HG03135 (cell line): Measurements from ENCODE around the gene IL17RC.
"Not testable (repeated sequence)": the region's sequence is repeated elsewhere in the genome, so short reads cannot be mapped to it uniquely, and the experiment has no call there.

Source experiments
- ATAC-seq: cut with Tn5 transposase; IDR thresholded peaks from one replicate; pipeline ENCODE4 v1.9.1; 2021; ENCODE audit warnings: mild to moderate bottlenecking, moderate library complexity; ENCODE audit not compliant: unreplicated experiment

Gene IL17RC, protein sequence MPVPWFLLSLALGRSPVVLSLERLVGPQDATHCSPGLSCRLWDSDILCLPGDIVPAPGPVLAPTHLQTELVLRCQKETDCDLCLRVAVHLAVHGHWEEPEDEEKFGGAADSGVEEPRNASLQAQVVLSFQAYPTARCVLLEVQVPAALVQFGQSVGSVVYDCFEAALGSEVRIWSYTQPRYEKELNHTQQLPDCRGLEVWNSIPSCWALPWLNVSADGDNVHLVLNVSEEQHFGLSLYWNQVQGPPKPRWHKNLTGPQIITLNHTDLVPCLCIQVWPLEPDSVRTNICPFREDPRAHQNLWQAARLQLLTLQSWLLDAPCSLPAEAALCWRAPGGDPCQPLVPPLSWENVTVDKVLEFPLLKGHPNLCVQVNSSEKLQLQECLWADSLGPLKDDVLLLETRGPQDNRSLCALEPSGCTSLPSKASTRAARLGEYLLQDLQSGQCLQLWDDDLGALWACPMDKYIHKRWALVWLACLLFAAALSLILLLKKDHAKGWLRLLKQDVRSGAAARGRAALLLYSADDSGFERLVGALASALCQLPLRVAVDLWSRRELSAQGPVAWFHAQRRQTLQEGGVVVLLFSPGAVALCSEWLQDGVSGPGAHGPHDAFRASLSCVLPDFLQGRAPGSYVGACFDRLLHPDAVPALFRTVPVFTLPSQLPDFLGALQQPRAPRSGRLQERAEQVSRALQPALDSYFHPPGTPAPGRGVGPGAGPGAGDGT

DNA sequence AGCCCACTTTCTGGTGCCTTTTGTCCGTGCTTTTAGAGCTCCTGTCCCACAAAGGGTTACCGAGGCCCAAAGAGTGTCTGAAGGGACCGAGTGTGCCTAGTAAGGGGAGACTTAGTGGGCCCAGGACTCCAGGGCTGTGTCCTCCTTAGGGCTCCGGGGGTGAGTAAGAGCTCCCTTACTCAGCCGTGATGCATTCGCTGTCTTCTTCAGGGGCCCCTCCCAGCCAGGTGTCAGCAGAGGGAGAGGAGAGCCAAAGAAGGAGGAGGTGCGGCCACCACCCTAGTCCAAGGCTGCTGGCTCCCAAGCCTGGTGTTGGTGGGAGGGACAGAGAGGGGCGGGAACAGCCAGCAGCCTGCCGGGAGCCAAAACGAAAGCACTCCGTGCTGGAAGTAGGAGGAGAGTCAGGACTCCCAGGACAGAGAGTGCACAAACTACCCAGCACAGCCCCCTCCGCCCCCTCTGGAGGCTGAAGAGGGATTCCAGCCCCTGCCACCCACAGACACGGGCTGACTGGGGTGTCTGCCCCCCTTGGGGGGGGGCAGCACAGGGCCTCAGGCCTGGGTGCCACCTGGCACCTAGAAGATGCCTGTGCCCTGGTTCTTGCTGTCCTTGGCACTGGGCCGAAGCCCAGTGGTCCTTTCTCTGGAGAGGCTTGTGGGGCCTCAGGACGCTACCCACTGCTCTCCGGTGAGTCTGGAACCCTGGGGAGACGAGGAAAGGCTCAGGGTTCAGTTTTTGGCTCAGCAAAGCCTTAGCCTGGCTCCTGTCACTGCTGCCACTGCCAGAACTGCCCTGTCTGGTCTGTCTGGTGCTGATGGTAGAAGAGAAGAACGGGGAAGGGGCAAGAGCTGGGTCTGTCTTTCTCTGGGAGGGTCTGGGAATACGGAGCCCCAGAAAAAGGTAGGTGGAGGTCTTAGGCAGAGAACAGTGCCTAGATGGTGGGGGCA lies at the start of gene IL17RC:
Gene IL17RC, plus strand, starts transcription at position 365 of the 947 bp plus-strand sequence. Its CDS starts 218 bp downstream, at position 583.
- ATAC-seq, result no peak

DNA sequence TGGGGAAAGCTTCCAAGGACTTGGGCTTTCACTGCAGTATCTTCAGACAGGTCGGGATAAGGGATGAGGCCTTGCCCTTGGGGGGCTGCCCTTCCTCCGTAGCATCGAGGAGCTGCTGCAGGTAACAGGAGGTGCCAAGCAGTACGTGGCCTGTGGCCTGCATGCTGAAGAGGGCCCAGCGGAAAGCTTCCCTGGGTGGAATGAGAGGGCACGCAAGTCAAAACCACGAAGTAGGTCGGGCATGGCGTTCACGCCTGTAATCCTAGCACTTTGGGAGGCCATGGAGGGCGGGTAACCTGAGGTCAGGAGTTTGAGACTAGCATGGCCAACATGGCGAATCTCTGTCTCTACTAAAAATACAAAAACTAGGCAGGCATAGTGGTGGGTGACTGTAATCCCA lies 49.8 kb upstream of the IL17RC start:
- ATAC-seq, result no peak

DNA sequence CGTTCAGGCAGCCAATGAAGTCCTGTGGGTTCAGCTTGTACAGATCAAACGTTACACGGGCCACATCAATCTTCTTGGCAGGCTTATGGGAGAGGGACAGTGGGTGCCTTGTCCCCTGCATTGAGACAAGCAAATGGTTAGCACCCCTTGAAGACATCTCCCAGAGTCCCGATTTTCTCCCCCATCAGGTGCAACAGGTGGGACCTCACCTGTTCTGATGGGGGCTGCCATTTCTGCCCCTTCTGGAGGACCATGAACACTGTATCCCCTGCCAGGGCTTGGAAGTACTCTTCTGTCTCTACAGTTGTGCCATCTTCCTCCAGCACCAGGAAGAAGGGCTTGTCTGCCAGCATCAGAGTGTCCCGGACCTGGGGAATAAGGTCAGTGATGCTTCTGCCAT lies 46.9 kb upstream of the IL17RC start:
- ATAC-seq, result no peak

DNA sequence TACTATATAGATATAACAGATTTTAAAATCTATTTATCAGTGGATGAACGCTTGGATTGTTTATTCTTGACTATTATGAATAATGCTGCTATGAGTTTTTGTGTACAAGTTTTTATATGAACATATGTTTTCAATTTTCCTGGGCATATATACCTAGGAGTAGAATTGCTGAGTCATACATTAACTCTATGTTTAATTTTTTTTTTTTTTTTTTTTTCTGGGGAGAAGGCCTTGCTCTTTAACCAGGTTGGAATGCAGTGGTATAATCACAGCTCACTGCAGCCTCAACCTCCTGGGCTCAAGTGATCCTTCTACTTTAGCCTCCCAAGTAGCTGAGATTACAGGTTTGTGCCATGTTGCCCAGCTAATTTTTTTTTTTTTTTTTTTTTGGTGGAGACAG lies 45.9 kb upstream of the IL17RC start:
- ATAC-seq, result no peak

DNA sequence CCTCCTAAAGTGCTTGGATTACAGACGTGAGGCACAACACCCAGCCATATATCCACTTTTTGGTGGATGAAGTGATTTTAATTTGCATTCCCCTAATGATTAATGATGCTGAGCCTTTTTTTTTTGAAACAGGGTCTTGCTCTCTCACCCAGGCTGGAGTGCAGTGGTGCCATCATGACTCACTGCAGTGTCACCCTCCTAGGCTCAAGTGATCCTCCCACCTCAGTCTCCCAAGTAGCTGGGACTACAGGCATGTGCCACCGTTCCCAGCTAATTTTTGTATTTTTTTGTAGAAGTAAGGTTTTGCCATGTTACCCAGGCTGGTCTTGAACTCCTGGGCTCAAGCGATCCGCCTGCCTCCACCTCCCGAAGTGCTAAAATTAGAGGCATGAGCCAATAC lies 44.8 kb upstream of the IL17RC start:
- ATAC-seq, result not testable (repeated sequence)

DNA sequence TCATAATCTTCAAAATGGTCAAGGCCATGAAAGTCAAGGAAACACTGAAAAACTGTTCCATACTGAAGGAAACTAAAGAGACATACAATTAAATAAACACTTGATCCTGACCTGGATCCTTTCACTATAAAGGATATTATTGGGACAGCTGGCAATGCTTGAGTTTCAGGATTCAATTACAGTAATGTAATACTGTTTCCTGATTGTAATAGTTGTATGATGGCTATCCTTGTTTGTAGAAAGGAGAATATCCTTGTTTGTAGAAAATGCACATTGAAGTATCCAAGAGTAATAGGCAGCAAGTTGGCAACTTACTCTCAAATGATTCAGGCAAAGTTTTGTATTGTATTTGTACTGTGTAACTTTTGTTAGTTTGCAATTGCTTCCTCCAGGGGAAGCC lies 41.5 kb upstream of the IL17RC start:
- no peak for ATAC-seq

DNA sequence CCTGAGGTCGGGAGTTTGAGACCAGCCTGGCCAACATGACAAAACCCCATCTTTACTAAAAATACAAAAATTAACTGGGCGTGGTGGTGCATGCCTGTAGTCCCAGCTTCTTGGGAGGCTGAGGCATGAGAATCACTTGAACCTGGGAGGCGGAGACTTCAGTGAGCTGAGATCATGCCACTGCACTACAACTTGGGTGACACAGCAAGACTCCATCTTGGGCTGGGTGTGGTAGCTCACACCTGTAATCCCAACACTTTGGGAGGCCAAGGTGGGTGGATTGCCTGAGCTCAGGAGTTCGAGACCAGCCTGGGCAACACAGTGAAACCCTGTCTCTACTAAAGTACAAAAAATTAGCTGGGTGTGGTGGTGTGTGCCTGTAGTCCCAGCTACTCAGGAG lies 40.6 kb upstream of the IL17RC start:
- not testable (repeated sequence) for ATAC-seq

DNA sequence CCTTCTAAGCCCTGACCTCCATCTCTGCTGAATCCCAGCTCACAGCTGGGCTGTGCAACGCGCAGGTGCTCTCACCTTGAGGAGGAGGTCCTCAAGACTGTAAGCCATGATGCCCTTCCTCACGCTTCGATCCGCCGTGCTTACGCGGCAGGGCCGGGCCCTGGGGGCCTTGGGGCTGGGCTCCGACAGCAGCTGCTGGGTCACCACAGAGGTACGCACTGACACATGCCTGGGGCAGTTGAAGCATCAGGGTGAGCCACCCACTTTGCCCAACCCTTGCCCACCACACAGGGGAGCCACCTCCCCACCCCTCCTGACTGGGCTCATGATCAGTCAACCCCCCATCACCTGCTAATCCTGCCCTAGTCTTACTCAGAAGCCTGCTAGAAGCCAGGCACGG lies 39.9 kb upstream of the IL17RC start:
- ATAC-seq, result no peak

DNA sequence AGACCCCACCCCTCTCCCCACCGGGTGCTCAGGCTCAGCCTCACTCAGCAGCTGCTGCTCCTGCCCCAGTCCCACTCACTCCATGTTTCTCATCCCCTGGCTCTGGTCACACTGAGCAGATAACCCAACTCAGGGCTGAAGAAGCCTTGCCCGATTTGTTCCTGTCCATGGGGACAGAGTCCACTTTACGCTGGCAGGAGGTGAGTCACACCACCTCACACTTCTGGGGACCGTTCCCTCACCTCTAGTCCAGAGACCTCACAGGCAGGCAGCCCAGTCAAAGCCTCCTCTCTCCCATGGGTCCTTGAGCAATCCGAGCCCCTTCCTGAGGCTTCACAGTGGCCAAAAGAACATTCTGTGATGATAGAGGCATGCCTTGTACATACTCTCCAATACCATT lies 38.2 kb upstream of the IL17RC start:
- ATAC-seq, result no peak

DNA sequence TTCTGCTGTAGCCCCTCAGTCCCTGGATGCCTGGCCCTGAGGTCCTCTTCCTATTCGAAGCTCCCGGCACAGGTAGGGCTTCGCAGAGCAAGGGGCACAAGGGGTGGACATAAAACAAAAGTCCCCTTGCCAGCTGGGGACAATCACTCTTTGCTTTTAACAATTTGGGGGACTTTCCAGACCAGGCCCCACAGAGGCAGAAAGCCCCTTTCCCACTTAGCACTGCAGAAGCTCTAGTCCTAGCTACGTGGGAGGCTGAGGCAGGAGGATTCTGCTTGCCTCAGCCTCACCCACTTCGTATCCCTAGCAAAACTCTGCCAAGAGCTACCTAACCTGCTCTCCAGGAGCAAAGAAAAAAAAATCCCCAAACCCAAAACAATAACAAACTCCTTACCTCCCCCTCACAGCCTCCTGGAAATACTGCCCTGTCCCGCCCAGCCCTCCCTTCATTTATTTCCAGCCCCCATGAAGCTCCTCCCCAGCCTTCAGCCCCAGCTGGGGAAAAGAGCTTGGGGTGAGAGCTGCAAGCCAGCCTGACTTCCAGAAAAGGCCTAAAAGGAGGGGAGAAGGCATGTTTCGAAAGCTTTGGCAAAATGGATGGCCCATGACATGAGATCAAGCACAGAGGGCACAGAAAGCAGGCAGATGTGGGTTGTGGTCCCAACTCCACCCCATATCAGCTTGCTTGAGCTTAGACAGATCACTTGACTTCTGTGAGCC lies 36.9 kb upstream of the IL17RC start, which contains the start of gene CIDEC:
Gene CIDEC, minus strand, starts transcription at position 424 of the 720 bp plus-strand sequence. CDS start 1,767 bp downstream, outside the sequence.
- ATAC-seq, result no peak

DNA sequence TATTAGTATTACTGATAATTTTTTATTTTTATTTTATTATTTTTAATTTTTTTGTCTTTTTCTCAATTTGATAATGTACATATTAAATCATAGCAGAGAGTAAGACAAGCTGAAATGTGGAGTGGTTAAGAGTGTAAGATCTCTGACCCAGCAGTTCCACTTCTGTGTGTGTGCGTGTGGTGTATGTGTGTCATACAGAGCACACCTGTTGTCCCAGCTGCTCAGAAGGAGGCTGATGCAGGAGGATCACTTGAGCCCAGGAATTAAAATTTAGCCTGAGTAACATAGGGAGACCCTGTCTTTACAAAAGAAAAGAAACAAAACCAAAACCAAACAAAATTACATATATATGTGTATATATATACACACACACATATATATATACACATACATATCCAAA lies 35.5 kb upstream of the IL17RC start:
- no peak for ATAC-seq

DNA sequence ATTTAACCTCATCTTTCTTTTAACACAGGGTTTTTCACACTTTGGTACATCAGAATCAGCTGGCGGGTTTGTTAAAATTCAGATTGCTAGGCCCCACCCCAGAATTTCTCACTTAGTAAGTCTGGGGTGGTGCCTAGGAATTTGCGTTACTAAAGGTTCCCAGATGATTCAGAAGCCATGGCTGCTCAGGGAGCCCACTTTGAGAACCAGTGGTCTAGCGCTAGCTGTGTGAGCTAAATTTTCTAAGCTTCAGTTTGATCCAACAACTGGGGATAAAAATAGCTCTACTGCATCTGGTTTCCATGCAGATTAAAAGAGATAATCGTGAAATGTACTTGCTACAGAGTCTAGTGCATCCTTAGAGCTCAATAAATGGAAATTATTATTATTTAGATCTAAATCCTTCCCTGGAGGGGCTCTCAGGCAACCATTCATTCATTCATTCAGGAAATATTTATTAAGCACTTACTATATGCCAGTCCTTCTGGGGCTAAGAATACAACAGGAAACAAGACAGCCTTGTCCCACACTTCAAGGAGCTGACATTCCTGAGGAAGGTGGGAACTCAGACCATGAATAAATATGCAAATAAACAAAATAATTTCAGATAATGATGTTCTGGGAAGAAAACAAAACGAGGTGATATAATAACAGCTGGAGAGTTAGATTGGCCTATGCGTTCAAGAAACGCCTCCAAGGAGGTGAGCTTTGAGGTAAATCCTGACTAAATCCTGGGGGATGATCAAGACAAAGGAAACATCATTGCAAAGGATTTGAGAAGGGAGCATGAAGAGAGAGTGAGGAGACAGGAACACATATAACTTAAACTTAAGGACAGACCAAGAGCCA lies 33.0 kb upstream of the IL17RC start:
- no peak for ATAC-seq

DNA sequence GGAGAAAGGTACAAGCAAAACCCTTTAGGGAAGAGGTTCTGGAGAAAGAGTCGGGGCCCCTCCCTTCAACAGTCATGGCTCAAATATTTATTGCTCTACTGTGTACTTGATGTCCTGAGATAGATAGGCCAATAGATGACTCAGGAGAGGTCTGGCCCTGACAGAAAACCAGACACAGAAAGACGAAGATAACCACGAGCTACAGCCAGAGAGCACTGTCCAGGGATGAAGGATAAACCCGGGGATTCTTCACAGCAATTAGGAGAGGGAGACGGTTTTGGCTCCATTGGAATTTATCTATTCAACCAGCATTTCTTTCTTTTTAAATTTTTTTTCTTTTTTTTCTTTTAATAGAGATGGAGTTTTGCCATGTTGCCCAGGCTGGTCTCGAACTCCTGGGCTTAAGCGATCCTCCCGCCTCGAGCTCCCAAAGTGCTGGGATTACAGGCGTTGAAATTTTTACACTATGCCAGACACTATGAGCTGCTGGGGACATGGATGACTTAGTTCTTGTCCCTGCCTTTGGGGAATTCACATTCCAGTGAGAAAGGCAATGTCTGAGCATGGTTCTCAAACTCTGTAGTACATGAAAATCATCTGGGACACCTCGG lies 32.2 kb upstream of the IL17RC start:
- no peak for ATAC-seq

DNA sequence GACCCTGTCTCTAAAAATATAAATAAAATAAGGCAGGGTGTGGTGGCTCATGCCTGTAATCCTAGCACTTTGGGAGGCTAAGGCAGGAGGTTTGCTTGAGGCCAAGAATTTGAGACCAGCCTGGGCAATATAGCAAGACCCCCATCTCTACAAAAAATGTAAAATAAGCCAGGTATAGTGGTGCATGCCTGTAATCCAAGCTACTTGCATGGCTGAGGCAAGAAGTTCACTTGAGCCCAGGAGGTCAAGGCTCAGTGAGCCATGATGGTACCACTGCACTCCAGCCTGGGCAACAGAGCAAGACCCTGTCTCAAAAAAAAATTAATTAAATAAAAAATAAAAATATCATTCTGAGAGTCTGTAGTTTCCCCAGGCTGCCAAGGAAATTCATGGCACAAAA lies 30.6 kb upstream of the IL17RC start:
- ATAC-seq, result no peak

DNA sequence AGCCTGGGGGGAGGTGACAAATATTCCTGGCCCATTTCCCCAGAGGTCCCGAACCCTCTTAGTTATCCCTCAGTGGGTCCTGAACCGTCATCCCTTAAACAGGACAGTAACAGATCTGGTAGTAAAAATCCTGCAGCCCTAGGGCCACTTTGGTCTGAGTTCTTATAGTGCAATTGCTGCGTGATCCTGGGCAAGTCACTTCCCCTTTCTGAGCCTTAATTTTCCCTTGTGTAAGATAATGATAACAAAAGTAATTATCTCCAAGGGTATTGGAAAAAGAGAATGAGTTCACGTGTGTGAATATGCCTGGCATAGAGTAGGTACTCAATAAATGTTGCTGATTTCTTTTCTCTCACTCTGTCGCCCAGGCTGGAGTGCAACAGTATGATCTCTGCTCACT lies 29.4 kb upstream of the IL17RC start:
- ATAC-seq, result no peak

DNA sequence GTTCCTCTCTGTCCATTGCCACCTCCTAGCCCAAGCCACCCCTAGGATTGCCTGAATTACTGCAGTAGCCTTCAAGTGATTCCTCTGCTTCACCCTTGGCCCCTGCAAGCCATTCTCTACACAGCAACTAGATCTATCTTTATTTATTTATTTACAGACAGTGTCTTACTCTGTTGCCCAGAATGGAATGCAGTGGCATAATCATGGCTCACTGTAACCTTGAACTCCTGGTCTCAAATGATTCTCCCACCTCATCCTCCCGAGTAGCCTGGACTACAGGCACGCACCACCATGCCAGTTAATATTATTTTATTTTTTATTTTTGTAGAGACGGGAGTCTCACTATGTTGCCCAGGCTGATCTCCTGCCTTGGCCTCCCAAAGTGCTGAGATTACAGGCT lies 28.4 kb upstream of the IL17RC start:
- ATAC-seq, result no peak

DNA sequence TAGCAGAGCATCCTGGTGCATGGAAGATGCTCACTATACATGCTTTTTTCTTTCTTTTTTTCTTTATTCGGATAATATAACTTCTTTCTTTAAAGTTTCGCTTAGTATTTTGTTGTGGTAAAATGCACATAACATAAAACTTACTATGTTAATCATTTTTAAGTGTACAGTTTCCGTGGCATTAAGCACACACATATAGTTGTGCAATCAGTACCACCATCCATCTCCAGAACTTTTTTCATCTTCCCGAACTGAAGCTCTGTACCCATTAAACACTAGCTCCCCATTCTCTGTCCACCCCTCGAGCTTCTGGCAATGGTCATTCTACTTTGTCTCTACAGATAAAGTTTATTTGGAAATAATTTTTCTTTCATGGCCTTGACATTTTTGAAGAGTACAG lies 27.5 kb upstream of the IL17RC start:
- no peak for ATAC-seq

DNA sequence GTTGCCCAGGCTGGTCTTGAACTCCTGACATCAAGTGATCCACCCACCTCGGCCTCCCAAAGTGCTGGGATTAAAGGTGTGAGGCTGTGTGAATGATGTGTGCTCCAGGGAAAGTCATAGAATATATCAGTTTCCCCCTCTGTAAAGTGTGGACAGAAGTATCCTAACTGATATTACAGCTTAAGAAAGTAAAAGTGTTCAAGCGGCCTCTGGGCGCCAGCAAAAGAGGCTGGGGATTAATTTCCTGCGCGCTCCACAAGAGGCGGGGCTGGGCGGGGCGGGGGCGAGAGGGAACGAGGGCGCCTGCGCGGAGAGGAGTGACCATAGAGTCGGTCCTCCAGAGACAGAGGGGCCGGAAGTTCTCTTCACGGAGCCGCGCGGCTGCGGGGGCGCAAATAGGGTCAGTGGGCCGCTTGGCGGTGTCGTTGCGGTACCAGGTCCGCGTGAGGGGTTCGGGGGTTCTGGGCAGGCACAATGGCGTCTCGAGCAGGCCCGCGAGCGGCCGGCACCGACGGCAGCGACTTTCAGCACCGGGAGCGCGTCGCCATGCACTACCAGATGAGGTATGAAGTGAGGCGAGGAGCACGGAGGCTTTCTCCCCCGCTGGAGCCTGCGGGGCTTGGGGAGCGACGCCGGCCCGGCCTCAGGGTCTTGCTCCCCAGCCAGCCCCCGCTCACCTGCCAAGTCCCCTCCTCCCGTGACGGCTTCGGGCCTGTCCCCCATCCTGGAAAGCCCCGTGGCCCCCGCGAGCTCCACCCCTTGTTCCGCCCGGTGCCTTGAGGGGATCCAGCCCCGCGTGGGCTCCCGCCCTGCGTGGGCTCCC lies 26.4 kb upstream of the IL17RC start, which contains the start of gene JAGN1:
Gene JAGN1, plus strand, starts transcription at position 362 of the 823 bp plus-strand sequence. Its CDS starts 113 bp downstream, at position 475.
- ATAC-seq, result peak; percentile 77
